ENCODE data around the gene ANKHD1. TPM values are rescaled to one million over a fixed set of nuclear protein-coding genes. Genes with fewer than 3 reads are reported as not detected.
"Not testable (repeated sequence)": the region's sequence is repeated elsewhere in the genome, so short reads cannot be mapped to it uniquely, and the experiment has no call there.

Gene ANKHD1
- polyA plus RNA-seq, 1 donor from 2014 or later, result 61.8 TPM

- Histone ChIP-seq H4K20me1 (ENCODE audit: insufficient read depth) (no peaks in the 10 kb centered on the region), H3K27ac (ENCODE audit: low read length) (no peak overlapping the region), H3K27me3 (ENCODE audit: insufficient read depth, low read depth, low read length) (no peaks in the 10 kb centered on the region), H2AFZ (ENCODE audit: low read depth, low read length) (no peak overlapping the region), H3K9ac (ENCODE audit: low read length) (no peak overlapping the region), H3K9me2 (ENCODE audit: insufficient read depth, low read length) (no peaks in the 10 kb centered on the region), H3K36me3 (ENCODE audit: insufficient read depth, low read length) (no peaks in the 10 kb centered on the region), H3K4me3 (ENCODE audit: low read length) (no peak overlapping the region), H3K4me2 (ENCODE audit: low read length) (no peak overlapping the region), H3F3A (ENCODE audit: insufficient read depth, low read length, poor library complexity, severe bottlenecking) (no peaks in the 10 kb centered on the region), H3K9me3 (ENCODE audit: low read length) (no peaks in the 10 kb centered on the region), H3K79me2 (replicated peaks; ENCODE audit: insufficient read depth, low read length) (no peaks in the 10 kb centered on the region)
- TF ChIP-seq EP300 (conservative IDR thresholded peaks at IDR 0.05; ENCODE audit: poor library complexity, severe bottlenecking) (no peak), POLR2AphosphoS5 (IDR thresholded peaks at IDR 0.05) (no peak), MXI1 (conservative IDR thresholded peaks at IDR 0.05; ENCODE audit: poor library complexity, severe bottlenecking) (no peak), CTCF (IDR thresholded peaks at IDR 0.05; ENCODE audit: poor library complexity, severe bottlenecking) (no peak), REST (IDR thresholded peaks at IDR 0.05; ENCODE audit: borderline replicate concordance) (no peak), RAD21 (conservative IDR thresholded peaks at IDR 0.05) (no peak), SMC3 (conservative IDR thresholded peaks at IDR 0.05; ENCODE audit: poor library complexity) (no peak), TAF1 (IDR thresholded peaks at IDR 0.05; ENCODE audit: low read depth) (no peak), EZH2 (IDR thresholded peaks at IDR 0.05; ENCODE audit: borderline replicate concordance, insufficient read depth, low read length, poor library complexity, severe bottlenecking) (no peak)
Observed at GRCh38 chr5:140576776-140577201, 175.2 kb downstream of the ANKHD1 start.

GRCh38 chr5:140579188-140579747 lies 177.6 kb downstream of the ANKHD1 start:
- not testable (repeated sequence) for H3K36me3 ChIP-seq (ENCODE audit: insufficient read depth, low read length); H3K79me2 ChIP-seq (replicated peaks; ENCODE audit: insufficient read depth, low read length); H2AFZ ChIP-seq (ENCODE audit: low read depth, low read length); H3K9me2 ChIP-seq (ENCODE audit: insufficient read depth, low read length); H3K9me3 ChIP-seq (ENCODE audit: low read length); H3K27ac ChIP-seq (ENCODE audit: low read length); H3K9ac ChIP-seq (ENCODE audit: low read length); H3F3A ChIP-seq (ENCODE audit: insufficient read depth, low read length, poor library complexity, severe bottlenecking); H3K4me3 ChIP-seq (ENCODE audit: low read length); H4K20me1 ChIP-seq (ENCODE audit: insufficient read depth); H3K4me2 ChIP-seq (ENCODE audit: low read length); H3K27me3 ChIP-seq (ENCODE audit: insufficient read depth, low read depth, low read length)

- H4K20me1 ChIP-seq (ENCODE audit: insufficient read depth), result no peaks in the 10 kb centered on the region
- no peak overlapping the region for H2AFZ ChIP-seq (ENCODE audit: low read depth, low read length)
- H3F3A ChIP-seq (ENCODE audit: insufficient read depth, low read length, poor library complexity, severe bottlenecking), result no peaks in the 10 kb centered on the region
- H3K79me2 ChIP-seq (replicated peaks; ENCODE audit: insufficient read depth, low read length), result no peaks in the 10 kb centered on the region
- no peaks in the 10 kb centered on the region for H3K36me3 ChIP-seq (ENCODE audit: insufficient read depth, low read length)
- H3K9me2 ChIP-seq (ENCODE audit: insufficient read depth, low read length), result no peaks in the 10 kb centered on the region
- no peaks in the 10 kb centered on the region for H3K27me3 ChIP-seq (ENCODE audit: insufficient read depth, low read depth, low read length)
- H3K9me3 ChIP-seq (ENCODE audit: low read length), result no peaks in the 10 kb centered on the region
- no peak overlapping the region for H3K9ac ChIP-seq (ENCODE audit: low read length)
- no peak overlapping the region for H3K27ac ChIP-seq (ENCODE audit: low read length)
- TF ChIP-seq CTCF (IDR thresholded peaks at IDR 0.05; ENCODE audit: poor library complexity, severe bottlenecking) (no peak), POLR2AphosphoS5 (IDR thresholded peaks at IDR 0.05) (no peak), SMC3 (conservative IDR thresholded peaks at IDR 0.05; ENCODE audit: poor library complexity) (no peak), MXI1 (conservative IDR thresholded peaks at IDR 0.05; ENCODE audit: poor library complexity, severe bottlenecking) (no peak), REST (IDR thresholded peaks at IDR 0.05; ENCODE audit: borderline replicate concordance) (no peak), TAF1 (IDR thresholded peaks at IDR 0.05; ENCODE audit: low read depth) (no peak), RAD21 (conservative IDR thresholded peaks at IDR 0.05) (no peak), EP300 (conservative IDR thresholded peaks at IDR 0.05; ENCODE audit: poor library complexity, severe bottlenecking) (no peak), EZH2 (IDR thresholded peaks at IDR 0.05; ENCODE audit: borderline replicate concordance, insufficient read depth, low read length, poor library complexity, severe bottlenecking) (no peak)
- H3K4me3 ChIP-seq (ENCODE audit: low read length), result no peak overlapping the region
- H3K4me2 ChIP-seq (ENCODE audit: low read length), result no peak overlapping the region
Observed at GRCh38 chr5:140587495-140587894, 185.9 kb downstream of the ANKHD1 start.
